GM23338 (cell line): Measurements from ENCODE around the gene KLHL40. TPM values are rescaled to one million over a fixed set of nuclear protein-coding genes. Genes with fewer than 3 reads are reported as not detected.

ENCODE experiments used
- ATAC-seq: fragments of 200-7000 bp; cut with Tn5 transposase; 3 replicates; pipeline ENCODE4 v1.9.1; 2020
- DNase-seq: peaks from one replicate; pipeline ENCODE4 v3.0.0-alpha.2; 2015; ENCODE audit warnings: low spot score
- H2AFZ ChIP-seq: fragments of 200-600 bp; sonication (generic); 2 replicates; pipeline ENCODE4 v1.8.0; 2016; ENCODE audit warnings: antibody characterized with exemption, mild to moderate bottlenecking, moderate library complexity
- H3F3A ChIP-seq: fragments of 200-600 bp; sonication (generic); replicated peaks from 2 replicates; pipeline ENCODE4 v1.8.0; 2017; ENCODE audit warnings: antibody characterized with exemption, mixed run types, low read depth
- H3K27ac ChIP-seq: fragments of 200-600 bp; sonication (generic); 2 replicates; pipeline ENCODE4 v1.6.1; 2016; ENCODE audit warnings: low read depth
- H3K27me3 ChIP-seq: fragments of 200-600 bp; sonication (generic); 2 replicates; pipeline ENCODE4 v1.8.0; 2016; ENCODE audit warnings: mild to moderate bottlenecking, mixed run types, moderate library complexity; ENCODE audit not compliant: insufficient read depth
- H3K36me3 ChIP-seq: fragments of 200-600 bp; sonication (generic); 2 replicates; pipeline ENCODE4 v1.8.0; 2016; ENCODE audit warnings: mild to moderate bottlenecking; ENCODE audit not compliant: insufficient read depth
- H3K4me1 ChIP-seq: fragments of 200-600 bp; sonication (generic); 2 replicates; pipeline ENCODE4 v1.8.0; 2016; ENCODE audit warnings: mild to moderate bottlenecking, moderate library complexity; ENCODE audit not compliant: insufficient read depth
- H3K4me2 ChIP-seq: fragments of 200-600 bp; sonication (generic); 2 replicates; pipeline ENCODE4 v1.7.1; 2017; ENCODE audit warnings: mixed run types
- H3K4me3 ChIP-seq: fragments of 200-600 bp; sonication (generic); 2 replicates; pipeline ENCODE4 v1.6.1; 2016; ENCODE audit warnings: mixed run types
- H3K79me2 ChIP-seq: fragments of 200-600 bp; sonication (generic); replicated peaks from 2 replicates; pipeline ENCODE4 v1.8.0; 2017; ENCODE audit warnings: mild to moderate bottlenecking; ENCODE audit not compliant: insufficient read depth
- H3K9me2 ChIP-seq: fragments of 200-600 bp; sonication (generic); 2 replicates; pipeline ENCODE4 v1.8.0; 2017; ENCODE audit not compliant: insufficient read depth
- H4K20me1 ChIP-seq: fragments of 200-600 bp; sonication (generic); replicated peaks from 2 replicates; pipeline ENCODE4 v1.8.0; 2017; ENCODE audit warnings: mild to moderate bottlenecking; ENCODE audit not compliant: insufficient read depth
- H3K27ac Mint-ChIP-seq: 2 replicates; pipeline ENCODE4 v1.8.0; 2020; ENCODE audit warnings: inconsistent platforms, mild to moderate bottlenecking, moderate library complexity, mixed read lengths
- H3K27me3 Mint-ChIP-seq: 3 replicates; pipeline ENCODE4 v1.8.0; 2022; ENCODE audit warnings: low read depth, mild to moderate bottlenecking, moderate library complexity, mixed read lengths, inconsistent platforms; ENCODE audit not compliant: insufficient read depth, poor library complexity
- H3K36me3 Mint-ChIP-seq: 3 replicates; pipeline ENCODE4 v1.8.0; 2021; ENCODE audit warnings: low read depth, mild to moderate bottlenecking, inconsistent platforms, moderate library complexity, mixed read lengths
- H3K4me1 Mint-ChIP-seq: 3 replicates; pipeline ENCODE4 v1.8.0; 2020; ENCODE audit warnings: mild to moderate bottlenecking, inconsistent platforms, mixed read lengths
- H3K4me3 Mint-ChIP-seq: 3 replicates; pipeline ENCODE4 v1.8.0; 2021; ENCODE audit warnings: moderate library complexity, mild to moderate bottlenecking, inconsistent platforms, mixed read lengths
- H3K9me3 Mint-ChIP-seq: 3 replicates; pipeline ENCODE4 v1.8.0; 2020; ENCODE audit warnings: moderate library complexity, mild to moderate bottlenecking, inconsistent platforms, mixed read lengths
- CREB1 ChIP-seq: fragments of 250-450 bp; sonication (Bioruptor Pico); IDR thresholded peaks from 2 replicates; pipeline ENCODE4 v1.5.0; 2020; ENCODE audit warnings: low read depth, mild to moderate bottlenecking, moderate library complexity
- CTCF ChIP-seq, 2 experiments: fragments of 200-600 bp in 1 of 2; sonication (generic) in 1 of 2; conservative IDR thresholded peaks; 2 replicates each; pipeline versions ENCODE4 v1.5.1 to v1.6.1; 2016 to 2017; ENCODE audit warnings: antibody characterized with exemption in 2 of 2, low read depth in 2 of 2, mild to moderate bottlenecking in 2 of 2, moderate library complexity in 1 of 2
- ETS1 ChIP-seq: IDR thresholded peaks from 2 replicates; pipeline ENCODE4 v1.6.1; 2016; ENCODE audit warnings: antibody characterized with exemption
- EZH2 ChIP-seq: fragments of 200-600 bp; sonication (generic); IDR thresholded peaks from one replicate; pipeline ENCODE4 v1.8.0; 2017; ENCODE audit warnings: antibody characterized with exemption, mild to moderate bottlenecking, low read depth; ENCODE audit not compliant: unreplicated experiment
- JUNB ChIP-seq: IDR thresholded peaks from one replicate; pipeline ENCODE4 v1.6.1; 2016; ENCODE audit warnings: antibody characterized with exemption; ENCODE audit not compliant: unreplicated experiment
- ZNF331 ChIP-seq: fragments of 250-450 bp; sonication (Bioruptor Pico); IDR thresholded peaks from 2 replicates; pipeline ENCODE4 v1.5.0; 2020; ENCODE audit warnings: low read depth, mild to moderate bottlenecking, moderate library complexity
- ZNF462 ChIP-seq: fragments of 250-450 bp; sonication (Bioruptor Pico); IDR thresholded peaks from 2 replicates; pipeline ENCODE4 v1.5.0; 2020; ENCODE audit warnings: mild to moderate bottlenecking, moderate library complexity
- polyA plus RNA-seq: library from polyadenylated mRNA; unstranded; fragments of >200 nt; fragmentation: Nextera tagmentation; extraction: Ambion mirVana; gene quantifications from 2 replicates; pipeline ENCODE4 v1.2.1, GENCODE V29; 2016
- total RNA-seq: library from RNA; depleted of rRNA; stranded (reverse); fragments of >200 nt; shearing (Covaris generic); gene quantifications from 2 replicates; pipeline ENCODE4 v1.2.3, GENCODE V29; 2014

Gene KLHL40
- total and polyA plus RNA-seq, 2 experiments from 2014 or later = not detected

DNA sequence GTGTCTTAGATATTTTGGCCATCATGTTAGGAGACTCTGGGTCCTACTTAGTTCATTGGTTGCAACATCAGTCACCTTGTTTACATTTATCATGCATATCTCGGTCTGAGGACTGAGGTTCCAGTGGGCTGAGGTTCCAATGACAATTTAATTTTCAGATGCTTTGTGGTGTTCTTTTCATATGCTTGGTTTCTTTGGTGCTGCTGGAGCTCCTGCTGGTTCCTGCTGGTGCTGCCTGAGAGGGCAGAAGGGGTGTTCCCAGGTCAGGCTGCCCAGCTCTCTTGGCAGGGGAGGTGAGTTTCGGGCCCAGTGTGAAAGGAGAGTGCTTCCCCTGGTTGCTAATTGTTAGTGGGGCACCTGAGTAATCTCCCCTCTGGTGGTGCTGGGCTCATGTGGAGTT is 6.9 kb upstream of the KLHL40 start:
- Histone ChIP-seq H4K20me1 (no peaks in the 10 kb centered on the region), H2AFZ (no peak overlapping the region), H3K4me1 (no peaks in the 10 kb centered on the region), H3K4me3 (no peak overlapping the region), H3K27ac (no peak overlapping the region), H3K9me2 (no peaks in the 10 kb centered on the region), H3K36me3 (no peaks in the 10 kb centered on the region), H3K27me3 (no peaks in the 10 kb centered on the region), H3F3A (no peaks in the 10 kb centered on the region), H3K4me2 (no peak overlapping the region), H3K79me2 (no peaks in the 10 kb centered on the region)
- no peaks in the 10 kb centered on the region for H3K27me3 Mint-ChIP-seq
- no peak for DNase-seq
- no peak overlapping the region for H3K27ac Mint-ChIP-seq
- H3K9me3 Mint-ChIP-seq = peaks cover 8% of the 10 kb centered on the region; the same call in 1 of the 3 replicates
- H3K36me3 Mint-ChIP-seq = no peaks in the 10 kb centered on the region
- peak; percentile 71 for ATAC-seq
- H3K4me3 Mint-ChIP-seq = no peak overlapping the region
- TF ChIP-seq EZH2 (no peak), ETS1 (no peak), JUNB (no peak), CREB1 (CRISPR knock-in tag) (no peak), ZNF462 (CRISPR knock-in tag) (no peak), CTCF (conservative IDR thresholded peaks at IDR 0.05; ENCODE audit: low read depth in 2 of 2) (no peak), ZNF331 (CRISPR knock-in tag) (no peak)
- peaks cover 2% of the 10 kb centered on the region; the same call in 2 of the 3 replicates for H3K4me1 Mint-ChIP-seq
